ENCODE results near the gene BBS2. TPM values are rescaled to one million over a fixed set of nuclear protein-coding genes. Genes with fewer than 3 reads are reported as not detected.
"Not testable (repeated sequence)": the region's sequence is repeated elsewhere in the genome, so short reads cannot be mapped to it uniquely, and the experiment has no call there.

The BBS2 gene
- total RNA-seq, 4 donors from 2014 or later, result 21.9 to 51.9 (median 37.5) TPM

DNA sequence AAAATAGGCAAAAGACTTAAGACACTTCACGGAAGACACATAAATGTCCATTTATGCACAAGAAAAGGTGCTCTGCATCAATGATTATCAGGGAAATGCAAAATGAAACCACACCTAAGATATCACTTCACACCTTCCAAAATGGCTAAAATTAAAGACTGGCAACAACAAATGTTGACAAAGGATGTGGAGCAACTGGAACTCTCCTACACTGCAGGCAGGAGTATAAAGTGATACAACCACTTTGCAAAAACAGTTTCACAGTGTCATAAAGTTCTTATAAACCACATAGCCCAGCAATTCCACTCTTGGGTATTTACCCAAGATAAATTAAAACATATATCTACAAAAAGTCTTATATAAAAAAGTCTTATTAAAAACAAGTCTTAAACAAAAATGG is 7.8 kb downstream of the BBS2 start:
- TF ChIP-seq, protein P1, sequence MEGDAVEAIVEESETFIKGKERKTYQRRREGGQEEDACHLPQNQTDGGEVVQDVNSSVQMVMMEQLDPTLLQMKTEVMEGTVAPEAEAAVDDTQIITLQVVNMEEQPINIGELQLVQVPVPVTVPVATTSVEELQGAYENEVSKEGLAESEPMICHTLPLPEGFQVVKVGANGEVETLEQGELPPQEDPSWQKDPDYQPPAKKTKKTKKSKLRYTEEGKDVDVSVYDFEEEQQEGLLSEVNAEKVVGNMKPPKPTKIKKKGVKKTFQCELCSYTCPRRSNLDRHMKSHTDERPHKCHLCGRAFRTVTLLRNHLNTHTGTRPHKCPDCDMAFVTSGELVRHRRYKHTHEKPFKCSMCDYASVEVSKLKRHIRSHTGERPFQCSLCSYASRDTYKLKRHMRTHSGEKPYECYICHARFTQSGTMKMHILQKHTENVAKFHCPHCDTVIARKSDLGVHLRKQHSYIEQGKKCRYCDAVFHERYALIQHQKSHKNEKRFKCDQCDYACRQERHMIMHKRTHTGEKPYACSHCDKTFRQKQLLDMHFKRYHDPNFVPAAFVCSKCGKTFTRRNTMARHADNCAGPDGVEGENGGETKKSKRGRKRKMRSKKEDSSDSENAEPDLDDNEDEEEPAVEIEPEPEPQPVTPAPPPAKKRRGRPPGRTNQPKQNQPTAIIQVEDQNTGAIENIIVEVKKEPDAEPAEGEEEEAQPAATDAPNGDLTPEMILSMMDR (IDR thresholded peaks at IDR 0.05), result no peak
- ATAC-seq (ENCODE audit: low FRiP score) (no peak), DNase-seq (ENCODE audit: low spot score) (no peak)

DNA sequence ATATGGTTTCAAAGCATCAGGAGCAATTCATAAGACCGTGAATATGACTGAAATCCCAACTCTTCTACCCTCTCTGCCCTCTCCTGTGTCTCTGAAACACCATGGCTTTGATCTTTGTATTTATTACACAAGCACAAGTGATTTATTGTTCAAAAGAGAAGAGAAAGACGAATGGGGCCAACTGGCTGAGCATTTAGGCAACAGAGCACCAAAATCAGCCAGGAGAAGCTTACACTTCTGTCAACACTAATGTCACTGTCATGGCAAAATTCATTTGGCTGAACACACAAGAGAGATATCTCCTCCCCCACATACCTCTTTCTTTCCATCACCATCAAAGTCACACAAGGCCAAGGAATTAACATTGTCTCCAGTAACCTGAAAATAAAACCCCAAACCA is 9.3 kb downstream of the BBS2 start:
- DNase-seq (ENCODE audit: low spot score) (no peak), ATAC-seq (ENCODE audit: low FRiP score) (no peak)
- TF ChIP-seq, protein P1 (IDR thresholded peaks at IDR 0.05), result no peak

DNA sequence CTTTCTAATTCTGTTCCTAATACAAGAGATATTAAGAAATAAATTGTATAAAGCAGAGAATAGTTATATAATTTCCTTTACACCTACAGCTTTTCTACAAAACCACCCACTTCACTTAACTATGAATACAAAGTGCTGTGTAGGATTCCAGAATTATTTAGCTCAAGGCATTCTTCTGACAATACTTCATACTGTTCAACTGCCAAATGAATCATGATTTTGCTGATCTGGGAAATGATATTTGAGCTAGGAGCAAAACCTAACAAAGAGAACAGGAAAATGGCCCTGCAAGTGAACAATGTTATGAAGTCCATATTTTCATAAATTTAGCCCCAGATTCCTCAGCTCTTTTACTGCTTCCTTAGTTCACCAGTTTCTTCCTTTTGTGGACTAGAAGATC is 12.9 kb downstream of the BBS2 start:
- no peak for DNase-seq (ENCODE audit: low spot score)
- TF ChIP-seq, protein P1 (IDR thresholded peaks at IDR 0.05), result no peak
- ATAC-seq (ENCODE audit: low FRiP score), result peak; percentile 61

DNA sequence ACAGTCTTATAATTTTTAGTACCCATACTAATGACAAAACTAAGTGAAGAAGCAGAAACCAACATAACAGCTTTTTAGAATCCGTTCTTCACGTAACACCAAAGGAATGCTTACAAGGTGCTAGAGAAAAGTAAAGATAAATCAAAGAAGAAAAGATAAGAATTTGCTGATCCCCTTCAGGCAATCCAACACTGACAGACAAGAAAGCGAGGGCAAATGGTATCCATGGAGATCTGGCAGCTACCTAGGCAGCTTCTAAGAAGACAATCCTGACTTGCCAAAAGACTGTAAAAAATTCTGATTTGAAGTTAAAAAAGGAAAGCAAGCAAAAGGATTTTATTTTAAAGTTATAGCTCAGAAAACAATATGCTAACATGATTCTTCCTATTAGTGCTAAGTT is 14.6 kb downstream of the BBS2 start:
- TF ChIP-seq, protein P1 (IDR thresholded peaks at IDR 0.05), result no peak
- ATAC-seq (ENCODE audit: low FRiP score) (peak; percentile 84), DNase-seq (ENCODE audit: low spot score) (no peak)

DNA sequence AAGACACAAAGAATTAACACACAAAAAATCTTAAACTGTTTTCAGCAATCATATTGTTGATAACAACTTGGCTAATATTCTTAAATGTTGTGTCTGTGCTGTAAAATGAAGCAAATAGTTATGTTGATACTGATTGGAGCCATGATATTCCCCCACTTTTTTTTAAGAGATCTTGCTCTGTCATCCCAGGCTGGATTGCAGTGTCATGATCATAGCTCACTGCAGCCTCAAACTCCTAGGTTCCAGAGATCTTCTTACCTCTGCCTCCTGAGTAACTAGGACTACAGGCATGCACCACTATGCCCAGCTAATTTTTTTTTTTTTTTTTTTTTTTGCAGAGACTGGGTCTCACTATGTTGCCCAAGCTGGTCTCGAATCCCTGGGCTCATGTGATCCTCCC is 26.0 kb downstream of the BBS2 start:
- DNase-seq (ENCODE audit: low spot score) (no peak), ATAC-seq (ENCODE audit: low FRiP score) (no peak)
- TF ChIP-seq, protein P1 (IDR thresholded peaks at IDR 0.05), result no peak

DNA sequence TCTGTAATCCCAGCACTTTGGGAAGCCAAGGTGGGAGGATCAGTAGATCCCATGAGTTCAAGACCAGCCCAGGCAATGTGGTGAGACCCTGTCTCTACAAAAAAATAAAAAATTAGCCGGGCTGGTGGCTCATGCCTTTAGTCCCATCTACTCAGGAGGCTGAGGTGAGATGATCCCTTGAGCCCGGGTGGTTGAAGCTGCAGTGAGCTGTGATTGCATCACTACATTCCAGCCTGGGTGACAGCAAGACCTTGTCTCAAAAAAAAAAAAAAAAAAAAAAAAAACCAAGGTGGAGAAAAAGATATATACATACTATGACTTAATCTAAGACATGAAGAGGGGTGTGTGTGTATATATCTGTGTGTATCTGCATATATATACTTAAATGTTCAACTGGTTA is 26.7 kb downstream of the BBS2 start:
- TF ChIP-seq, protein P1 (IDR thresholded peaks at IDR 0.05), result no peak
- DNase-seq (ENCODE audit: low spot score) (no peak), ATAC-seq (ENCODE audit: low FRiP score) (no peak)

DNA sequence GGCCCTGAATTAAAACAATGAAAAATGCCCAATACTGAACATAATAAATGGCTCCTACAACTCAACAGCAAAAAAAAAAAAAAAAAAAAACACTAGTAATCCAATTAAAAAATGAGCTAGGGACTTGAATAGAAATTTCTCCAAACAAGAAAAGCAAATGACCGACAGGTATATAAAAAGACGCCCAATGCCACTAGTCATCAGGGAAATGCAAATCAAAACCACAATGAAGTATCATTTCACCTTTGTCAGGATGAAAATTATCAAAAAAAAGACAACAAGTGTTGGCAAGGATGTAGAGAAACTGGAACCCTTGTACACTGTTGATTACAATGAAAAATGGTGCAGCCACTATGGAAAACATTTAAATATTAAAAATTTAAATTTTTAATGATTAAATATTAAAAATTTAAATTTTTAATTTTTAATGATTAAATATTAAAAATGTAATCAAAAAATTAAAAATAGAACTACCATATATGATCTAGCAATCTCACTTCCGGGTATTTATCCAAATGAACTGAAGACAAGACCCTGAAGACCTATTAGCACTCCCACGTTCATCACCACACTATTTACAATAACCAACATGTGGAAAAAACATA is 28.1 kb downstream of the BBS2 start:
- DNase-seq (ENCODE audit: low spot score), result no peak
- ATAC-seq (ENCODE audit: low FRiP score), result no peak
- TF ChIP-seq, protein P1 (IDR thresholded peaks at IDR 0.05), result no peak

DNA sequence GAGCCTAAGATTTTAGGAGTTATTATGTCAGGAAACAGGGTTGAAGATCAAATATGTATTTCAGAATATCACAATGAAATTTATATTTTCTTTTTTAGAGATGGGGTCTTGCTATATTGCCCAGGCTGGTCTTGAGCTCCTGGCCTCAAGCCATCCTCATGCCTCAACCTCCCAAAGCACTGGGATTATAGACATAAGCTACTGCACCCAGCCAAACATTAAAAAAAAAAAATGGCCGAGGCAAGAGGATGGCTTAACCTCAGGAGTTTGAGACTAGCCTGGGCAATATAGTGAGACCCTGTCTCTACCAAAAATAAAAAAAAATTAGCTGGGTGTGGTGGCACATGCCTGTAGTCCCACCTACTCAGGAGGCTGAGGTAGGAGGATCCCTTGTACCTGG is 31.0 kb downstream of the BBS2 start:
- not testable (repeated sequence) for ATAC-seq (ENCODE audit: low FRiP score); DNase-seq (ENCODE audit: low spot score)
